IMR-90 (cell line): ENCODE measurements around the gene NR2C2. TPM values are rescaled to one million over a fixed set of nuclear protein-coding genes. Genes with fewer than 3 reads are reported as not detected.

Experiments used
- ATAC-seq: fragments of 200-7000 bp; cut with Tn5 transposase; 2 replicates; pipeline ENCODE4 v1.9.1; 2020; ENCODE audit warnings: low read depth, mild to moderate bottlenecking, moderate library complexity
- BruUV-seq: library from RNA; stranded (reverse); fragments of 400-500 nt; replicated peaks from 2 replicates; lab custom pipeline; 2021; lab: Mats Ljungman, UMichigan
- CTCF ChIA-PET: fragments of 300-600 bp; formaldehyde crosslinking; extraction: SDS; loops from one replicate; lab custom pipeline; 2021; ENCODE audit warnings: antibody characterized with exemption; lab: Yijun Ruan, JAX
- POLR2A ChIA-PET: fragments of 300-600 bp; sonication (Branson Sonifier 250); formaldehyde crosslinking; loops from one replicate; lab custom pipeline; 2022; ENCODE audit warnings: antibody characterized with exemption; ENCODE audit not compliant: unreplicated experiment; lab: Charles Lee
- DNase-seq: peaks from one replicate; pipeline ENCODE4 v3.0.0; 2013
- H2AFZ ChIP-seq: replicated peaks from 2 replicates; pipeline ENCODE3; 2013; ENCODE audit warnings: low read length, mild to moderate bottlenecking; ENCODE audit not compliant: poor library complexity
- H2AK5ac ChIP-seq: 2 replicates; pipeline ENCODE4 v1.6.1; 2013; ENCODE audit warnings: low read depth, low read length, inconsistent platforms
- H2AK9ac ChIP-seq: replicated peaks from 2 replicates; pipeline ENCODE3; 2013; ENCODE audit warnings: mild to moderate bottlenecking, low read depth, low read length, moderate library complexity; ENCODE audit not compliant: poor library complexity
- H2BK120ac ChIP-seq: 2 replicates; pipeline ENCODE4 v1.6.1; 2013; ENCODE audit warnings: low read depth, low read length, inconsistent platforms
- H2BK15ac ChIP-seq: 3 replicates; pipeline ENCODE4 v1.6.1; 2013; ENCODE audit warnings: low read depth, low read length, inconsistent platforms
- H2BK20ac ChIP-seq: 2 replicates; pipeline ENCODE4 v1.6.1; 2013; ENCODE audit warnings: low read depth, mild to moderate bottlenecking, inconsistent platforms, low read length, moderate library complexity
- H2BK5ac ChIP-seq: 2 replicates; pipeline ENCODE4 v1.6.1; 2013; ENCODE audit warnings: mild to moderate bottlenecking, low read depth, low read length, inconsistent platforms; ENCODE audit not compliant: poor library complexity, severe bottlenecking
- H3K14ac ChIP-seq: replicated peaks from 2 replicates; pipeline ENCODE4 v1.6.1; 2013; ENCODE audit warnings: low read depth, low read length, inconsistent platforms
- H3K18ac ChIP-seq: 2 replicates; pipeline ENCODE4 v1.6.1; 2013; ENCODE audit warnings: low read depth, low read length, control low read depth
- H3K23ac ChIP-seq: 2 replicates; pipeline ENCODE4 v1.6.1; 2013; ENCODE audit warnings: low read depth, low read length, inconsistent platforms
- H3K27ac ChIP-seq: 2 replicates; pipeline ENCODE4 v1.5.1; 2013; ENCODE audit warnings: mild to moderate bottlenecking, control low read depth, low read length; ENCODE audit not compliant: insufficient read depth
- H3K27me3 ChIP-seq: 2 replicates; pipeline ENCODE4 v1.6.1; 2013; ENCODE audit warnings: low read length; ENCODE audit not compliant: control insufficient read depth, insufficient read depth
- H3K36me3 ChIP-seq: 2 replicates; pipeline ENCODE4 v1.6.1; 2013; ENCODE audit warnings: low read length, mixed read lengths; ENCODE audit not compliant: control insufficient read depth, insufficient read depth
- H3K4ac ChIP-seq: 2 replicates; pipeline ENCODE4 v1.6.1; 2013; ENCODE audit warnings: low read depth, low read length, inconsistent platforms
- H3K4me1 ChIP-seq: 2 replicates; pipeline ENCODE4 v1.6.1; 2013; ENCODE audit warnings: low read length, mixed read lengths; ENCODE audit not compliant: control insufficient read depth, insufficient read depth
- H3K4me2 ChIP-seq: 2 replicates; pipeline ENCODE4 v1.6.1; 2013; ENCODE audit warnings: low read depth, mild to moderate bottlenecking, control low read depth, low read length, moderate library complexity
- H3K4me3 ChIP-seq: 2 replicates; pipeline ENCODE4 v1.5.1; 2013; ENCODE audit warnings: low read depth, mild to moderate bottlenecking, control low read depth, low read length, moderate library complexity; ENCODE audit not compliant: insufficient read depth
- H3K56ac ChIP-seq: 2 replicates; pipeline ENCODE4 v1.6.1; 2013; ENCODE audit warnings: low read length, inconsistent platforms; ENCODE audit not compliant: insufficient read depth; ENCODE audit errors: extremely low read depth
- H3K79me1 ChIP-seq, 2 experiments: 2 replicates each; pipeline ENCODE4 v1.6.1; 2013; ENCODE audit warnings: low read length in 2 of 2, inconsistent platforms in 1 of 2, low read depth in 1 of 2
- H3K9ac ChIP-seq: 2 replicates; pipeline ENCODE4 v1.6.1; 2013; ENCODE audit warnings: low read depth, low read length, control low read depth
- H3K9me1 ChIP-seq: 2 replicates; pipeline ENCODE4 v1.6.1; 2013; ENCODE audit warnings: low read length, inconsistent platforms; ENCODE audit not compliant: insufficient read depth
- H3K9me3 ChIP-seq: 2 replicates; pipeline ENCODE4 v1.6.1; 2013; ENCODE audit warnings: low read length; ENCODE audit not compliant: control insufficient read depth, insufficient read depth
- H4K20me1 ChIP-seq: 2 replicates; pipeline ENCODE4 v1.6.1; 2013; ENCODE audit warnings: low read length, inconsistent platforms; ENCODE audit not compliant: insufficient read depth
- H4K5ac ChIP-seq: 2 replicates; pipeline ENCODE4 v1.6.1; 2013; ENCODE audit warnings: mild to moderate bottlenecking, low read depth, low read length, control low read depth
- H4K8ac ChIP-seq, 2 experiments: 2 replicates each; pipeline ENCODE4 v1.6.1; 2013; ENCODE audit warnings: low read depth in 2 of 2, low read length in 2 of 2, control low read depth in 1 of 2, inconsistent platforms in 1 of 2
- H4K91ac ChIP-seq: 2 replicates; pipeline ENCODE4 v1.6.1; 2013; ENCODE audit warnings: low read depth, low read length, inconsistent platforms; ENCODE audit not compliant: insufficient read depth
- MAFK ChIP-seq: IDR thresholded peaks from 2 replicates; pipeline ENCODE4 v1.6.1; 2012; ENCODE audit warnings: low read depth, low read length, improper control_type of control experiment
- SMC3 ChIP-seq: fragments of 150-350 bp; IDR thresholded peaks from 2 replicates; pipeline ENCODE4 v1.6.1; 2016; ENCODE audit warnings: low read depth, mild to moderate bottlenecking, antibody characterized with exemption, low read length, moderate library complexity
- WGBS, 2 experiments: methylation state at CpG; one replicate each; pipeline versions ENCODE4 v1.1.5 to v1.1.7; 2013; ENCODE audit warnings: missing lambda C conversion rate in 2 of 2; ENCODE audit not compliant: insufficient read length in 1 of 2; ENCODE audit errors: extremely low coverage in 2 of 2; 5-methylcytosine and 5-hydroxymethylcytosine counted together
- dilution Hi-C: fragments of 300-500 bp; cut with HindIII; formaldehyde crosslinking; loops from one replicate; pipeline ENCODE4 v1.14.3; 2018; ENCODE audit warnings: low sequenced_read_pairs; ENCODE audit not compliant: unreplicated experiment
- in situ Hi-C: fragments of 300-500 bp; cut with MboI; formaldehyde crosslinking; loops from 3 replicates; pipeline ENCODE4 v1.14.3; 2019; ENCODE audit warnings: low sequenced_read_pairs, inconsistent platforms, mixed read lengths
- intact Hi-C: fragments of 100-400 bp; cut with micrococcal nuclease; formaldehyde crosslinking; loops from 2 replicates; pipeline ENCODE4 v1.10.0; 2022
- polyA plus RNA-seq, 3 experiments: library from polyadenylated mRNA; depleted of rRNA; stranded (reverse); fragments of >200 nt; gene quantifications; 2 replicates each; pipeline ENCODE4 v1.2.3, GENCODE V29; 2012; ENCODE audit warnings: low replicate concordance in 1 of 3
- total RNA-seq: library from RNA; depleted of rRNA; stranded (reverse); fragments of >200 nt; gene quantifications from 2 replicates; pipeline ENCODE4 v1.2.3, GENCODE V29; 2012

NR2C2 gene
- total and polyA plus RNA-seq, 2 of the 4 experiments (the other 2 are of a cell fraction): 10.4 to 13.8 TPM

GRCh38 chr3:15042936-15043335 lies 95.6 kb downstream of the NR2C2 start:
- intact Hi-C loops: no loop called here
- Histone ChIP-seq H3K23ac (no peak overlapping the region), H3K4me2 (no peak overlapping the region), H3K27me3 (no peaks in the 10 kb centered on the region), H3K56ac (no peak overlapping the region), H2BK5ac (no peak overlapping the region), H3K36me3 (peaks cover 63% of the 10 kb centered on the region), H3K79me1 (peaks cover 7 to 13% of the 10 kb centered on the region in 2 experiments; a peak in 3 of 4 replicates), H3K9me1 (no peaks in the 10 kb centered on the region; the same call in 1 of the 2 replicates), H2BK15ac (no peak overlapping the region), H3K4me3 (no peak overlapping the region), H3K4me1 (peaks cover 4% of the 10 kb centered on the region), H3K14ac (no peak overlapping the region), H3K4ac (0 out of 2 replicates have a peak overlapping the region, but pooled peaks have one; percentile 32), H2AK5ac (no peak overlapping the region), H4K20me1 (no peaks in the 10 kb centered on the region; the same call in 1 of the 2 replicates), H4K91ac (no peak overlapping the region), H2BK20ac (no peak overlapping the region), H4K5ac (no peak overlapping the region), H3K9ac (no peak overlapping the region), H2BK120ac (no peak overlapping the region), H2AFZ (no peak overlapping the region), H4K8ac (no peak overlapping the region), H3K18ac (no peak overlapping the region), H3K9me3 (no peaks in the 10 kb centered on the region), H2AK9ac (no peak overlapping the region), H3K27ac (no peak overlapping the region)
- DNase-seq (peak; percentile 28), ATAC-seq (no peak)
- WGBS, 2 experiments: no CpG with 5 or more reads among the region's 3 CpGs
- in situ Hi-C loops: loop anchor here (25.0 kb wide), 1 partner anchor 381 kb away; the partner anchor contains the start of gene CCDC174
- ChIA-PET POLR2A (no interaction called here), CTCF (no interaction called here)
- no TSS peak for BruUV-seq
- dilution Hi-C loops: no loop called here
- TF ChIP-seq MAFK (peak; percentile 8; the same call in 1 of the 2 replicates), SMC3 (no peak)
